Activated gamma-delta T cell treated with anti-CD3 and anti-CD28 coated beads, Interleukin-2, amount 50 U/mL, for 16 hours (primary cell): ENCODE data around the gene CYP21A2.
"Not testable (repeated sequence)": the region's sequence is repeated elsewhere in the genome, so short reads cannot be mapped to it uniquely, and the experiment has no call there.

Source experiments
- DNase-seq: peaks from one replicate; pipeline ENCODE4 v3.0.0-alpha.2; 2020; ENCODE audit warnings: low read depth

The CYP21A2 gene

DNA sequence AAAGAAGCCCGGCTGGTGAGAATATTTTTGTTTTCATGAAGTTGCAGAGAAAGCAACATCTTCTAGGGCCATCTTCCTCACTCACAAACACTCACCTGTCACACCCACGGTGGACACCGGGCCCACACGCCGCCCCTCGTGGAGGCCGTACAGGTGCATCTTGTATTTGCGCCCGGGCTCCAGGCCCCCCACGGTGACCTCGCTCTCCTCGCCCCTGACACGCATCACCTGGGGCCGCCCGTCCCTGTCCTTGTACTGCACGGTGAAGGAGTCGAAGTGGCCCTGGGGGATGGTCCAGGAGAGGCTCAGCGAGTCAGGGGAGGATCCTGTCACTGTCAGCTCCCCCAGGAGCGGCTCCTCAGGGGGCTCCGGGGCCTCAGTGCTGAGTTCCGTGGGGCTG lies 17.5 kb downstream of the CYP21A2 start:
- not testable (repeated sequence) for DNase-seq

DNA sequence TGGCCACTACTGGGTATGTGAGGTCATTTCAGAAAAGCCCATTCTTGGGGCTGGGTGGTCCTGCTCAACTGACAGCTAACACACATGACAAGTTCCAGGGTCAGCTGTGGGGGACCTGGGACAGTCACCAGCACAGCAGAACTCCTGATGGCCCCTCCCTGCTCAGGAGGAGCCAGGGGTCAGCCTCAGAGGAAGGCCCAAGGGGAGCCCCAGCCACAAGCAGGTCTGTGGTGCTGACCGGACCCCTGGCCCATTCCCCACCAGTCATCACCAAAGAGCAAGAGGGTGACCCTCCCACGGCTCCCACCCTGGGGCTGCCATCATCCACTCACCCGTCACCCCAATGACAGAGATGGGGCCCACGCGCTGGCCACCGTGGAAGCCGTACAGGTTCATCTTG lies 18.0 kb downstream of the CYP21A2 start:
- no peak for DNase-seq

DNA sequence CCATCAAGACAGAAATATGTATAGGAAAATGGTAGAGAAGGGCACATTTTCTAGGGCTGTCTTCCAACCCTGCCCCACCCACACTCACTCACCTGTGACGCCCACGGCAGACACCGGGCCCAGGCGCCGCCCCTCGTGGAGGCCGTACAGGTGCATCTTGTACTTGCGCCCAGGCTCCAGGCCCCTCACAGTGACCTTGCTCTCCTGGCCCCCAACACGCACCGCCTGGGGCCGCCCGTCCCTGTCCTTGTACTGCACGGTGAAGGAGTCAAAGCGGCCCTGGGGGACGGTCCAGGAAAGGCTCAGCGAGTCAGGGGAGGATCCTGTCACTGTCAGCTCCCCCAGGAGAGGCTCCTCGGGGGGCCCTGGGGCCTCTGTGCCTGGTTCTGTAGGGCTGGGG lies 19.8 kb downstream of the CYP21A2 start:
- DNase-seq: no peak

DNA sequence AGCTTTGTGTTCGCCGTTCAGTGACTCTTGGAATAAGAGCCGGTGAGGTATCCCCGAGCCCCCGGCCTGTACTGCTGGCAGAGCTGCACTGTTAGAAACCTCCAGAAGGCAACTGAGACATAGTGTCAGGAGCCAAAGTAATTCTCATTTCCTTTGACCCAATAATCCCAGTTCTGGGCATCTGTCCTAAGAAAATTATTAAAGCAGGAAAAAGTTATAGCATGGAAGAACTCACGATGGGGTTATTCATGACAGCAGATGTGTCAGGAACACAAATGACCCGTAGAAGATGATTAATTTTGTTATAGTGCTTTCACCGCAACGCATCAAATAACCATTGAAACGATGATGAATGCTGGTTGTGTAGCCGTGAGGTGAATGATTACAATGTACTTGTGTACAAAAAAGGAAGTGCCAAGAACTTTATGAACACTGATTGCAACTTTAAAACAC lies 20.3 kb downstream of the CYP21A2 start:
- no peak for DNase-seq

DNA sequence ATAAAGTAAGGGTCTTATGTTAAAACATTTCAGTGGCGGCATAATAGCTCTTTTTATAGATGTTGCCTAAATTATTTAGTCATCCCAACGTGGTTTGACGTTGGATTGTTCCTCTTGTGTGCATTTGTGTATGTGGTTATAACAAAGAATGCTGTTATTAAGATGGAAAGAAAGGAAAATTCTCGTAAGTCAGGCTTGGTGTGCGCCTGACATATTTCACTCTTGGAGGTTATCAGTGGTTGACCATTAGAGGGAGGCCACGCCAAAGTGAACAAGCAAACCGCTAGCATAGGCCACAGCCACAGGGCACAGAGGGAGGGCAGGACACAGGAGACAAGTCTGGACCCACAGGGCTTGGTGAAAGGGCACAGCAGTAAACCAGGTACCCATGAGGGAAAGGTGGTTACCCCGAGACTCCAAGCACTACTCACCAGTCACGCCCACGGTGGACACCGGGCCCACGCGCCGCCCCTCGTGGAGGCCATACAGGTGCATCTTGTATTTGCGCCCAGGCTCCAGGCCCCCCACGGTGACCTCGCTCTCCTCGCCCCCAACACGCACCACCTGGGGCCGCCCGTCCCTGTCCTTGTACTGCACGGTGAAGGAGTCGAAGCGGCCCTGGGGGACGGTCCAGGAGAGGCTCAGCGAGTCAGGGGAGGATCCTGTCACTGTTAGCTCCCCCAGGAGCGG lies 22.9 kb downstream of the CYP21A2 start:
- DNase-seq: no peak

DNA sequence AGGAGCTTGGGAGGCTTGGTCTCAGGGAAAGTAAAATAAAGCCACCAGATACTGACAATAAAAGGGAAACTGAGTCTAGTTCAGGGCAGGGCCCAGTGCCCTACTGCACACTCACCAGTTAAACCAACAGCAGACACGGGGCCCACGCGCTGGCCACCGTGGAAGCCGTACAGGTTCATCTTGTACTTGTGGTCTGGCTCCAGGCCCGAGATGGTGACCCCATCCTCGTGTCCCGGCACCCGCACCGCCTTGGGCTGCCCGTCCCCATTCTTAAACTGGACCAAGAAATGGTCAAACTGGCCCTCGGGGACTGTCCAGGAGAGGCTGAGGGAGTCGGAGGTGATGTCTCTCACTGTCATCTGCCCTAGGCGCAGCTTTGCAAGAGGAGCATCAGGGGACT lies 26.5 kb downstream of the CYP21A2 start:
- no peak for DNase-seq

DNA sequence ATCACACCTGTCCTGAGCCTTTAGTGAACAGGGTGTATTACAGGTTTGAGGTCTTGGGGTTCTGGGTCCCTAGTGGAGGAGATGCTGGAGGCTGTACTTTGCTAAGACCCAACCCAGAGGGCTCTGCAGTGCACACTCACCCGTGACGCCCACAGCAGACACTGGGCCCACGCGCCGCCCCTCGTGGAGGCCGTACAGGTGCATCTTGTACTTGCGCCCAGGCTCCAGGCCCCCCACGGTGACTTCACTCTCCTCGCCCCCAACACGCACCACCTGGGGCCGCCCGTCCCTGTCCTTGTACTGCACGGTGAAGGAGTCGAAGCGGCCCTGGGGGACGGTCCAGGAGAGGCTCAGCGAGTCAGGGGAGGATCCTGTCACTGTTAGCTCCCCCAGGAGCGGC lies 29.3 kb downstream of the CYP21A2 start:
- DNase-seq: not testable (repeated sequence)

DNA sequence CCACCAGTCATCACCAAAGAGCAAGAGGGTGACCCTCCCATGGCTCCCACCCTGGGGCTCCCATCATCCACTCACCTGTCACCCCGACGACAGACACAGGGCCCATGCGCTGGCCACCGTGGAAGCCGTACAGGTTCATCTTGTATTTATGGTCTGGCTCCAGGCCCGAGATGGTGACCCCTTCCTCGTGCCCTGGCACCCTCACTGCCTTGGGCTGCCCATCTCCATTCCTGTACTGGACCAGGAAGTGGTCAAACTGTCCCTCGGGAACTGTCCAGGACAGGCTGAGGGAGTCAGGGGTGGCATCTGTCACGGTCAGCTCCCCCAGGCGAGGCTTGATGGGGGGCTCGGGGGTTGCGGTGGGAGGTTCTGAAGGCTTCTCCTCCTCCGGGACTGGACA lies 30.1 kb downstream of the CYP21A2 start:
- not testable (repeated sequence) for DNase-seq

DNA sequence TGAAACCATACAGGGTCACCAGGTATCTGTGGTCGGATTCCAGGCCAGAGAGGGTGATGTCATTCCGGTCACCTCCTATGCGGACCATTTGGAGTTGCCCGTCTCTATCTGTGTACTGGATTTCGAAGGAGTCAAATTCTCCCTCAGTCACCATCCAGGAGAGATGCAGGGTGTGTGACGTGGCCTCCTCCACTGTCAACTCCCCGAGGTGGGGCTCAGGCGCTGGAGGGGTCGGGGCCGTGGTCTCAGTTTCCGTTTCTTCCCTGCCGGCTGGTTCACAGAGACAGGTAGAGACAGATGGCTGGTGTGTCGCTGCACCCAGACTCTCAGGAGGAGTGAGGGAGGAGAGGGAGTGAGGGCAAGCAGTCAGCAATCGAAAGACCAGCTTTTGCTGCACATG lies 30.7 kb downstream of the CYP21A2 start:
- DNase-seq: no peak

DNA sequence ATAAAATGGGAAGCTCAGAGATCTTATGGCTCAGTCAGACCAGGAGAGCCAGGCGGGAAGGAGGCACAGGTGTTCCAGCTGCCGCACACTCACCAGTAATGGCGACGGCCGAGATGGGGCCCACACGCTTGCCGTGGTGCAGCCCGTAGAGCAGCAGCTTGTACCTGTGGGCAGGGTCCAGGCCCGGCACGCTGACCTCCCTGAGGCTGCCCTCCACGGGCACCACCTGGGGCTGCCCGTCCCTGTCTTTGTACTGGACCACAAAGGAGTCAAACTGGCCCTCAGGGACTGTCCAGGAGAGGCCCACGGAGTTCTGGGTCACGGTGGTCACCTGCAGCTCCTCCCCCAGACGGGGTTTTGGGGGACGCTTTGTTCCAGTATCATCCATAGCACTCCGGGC lies 31.2 kb downstream of the CYP21A2 start:
- no peak for DNase-seq

DNA sequence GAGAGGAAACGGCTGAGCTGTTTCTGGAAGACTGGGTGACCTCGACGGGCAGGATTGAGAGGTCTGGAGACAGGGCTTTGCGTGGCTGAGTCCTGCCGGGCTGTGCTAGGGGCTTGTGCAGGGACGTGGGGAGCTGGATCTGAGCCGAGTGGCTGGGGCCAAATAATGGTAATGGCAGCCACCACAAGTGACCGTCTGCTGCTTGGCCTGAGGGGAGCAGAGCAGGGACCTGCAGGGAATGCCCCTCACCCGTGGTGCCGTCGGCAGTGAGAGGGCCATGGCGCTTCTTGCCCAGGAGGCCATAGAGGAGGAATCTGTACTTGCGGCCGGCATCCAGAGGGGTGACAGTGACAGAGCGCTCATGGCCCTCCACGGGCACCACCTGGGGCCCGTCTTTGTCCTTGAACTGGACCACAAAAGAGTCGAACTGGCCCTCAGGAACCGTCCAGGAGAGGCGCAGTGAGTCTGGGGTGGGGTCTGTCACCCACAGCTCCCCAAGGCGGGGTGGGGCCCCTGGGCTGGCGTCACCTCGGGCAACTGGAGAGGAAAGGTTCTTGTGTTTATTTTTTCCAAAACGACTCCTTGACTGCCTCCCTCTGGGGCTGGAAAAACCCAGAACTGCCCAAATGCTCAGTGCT lies 31.8 kb downstream of the CYP21A2 start:
- DNase-seq: no peak

DNA sequence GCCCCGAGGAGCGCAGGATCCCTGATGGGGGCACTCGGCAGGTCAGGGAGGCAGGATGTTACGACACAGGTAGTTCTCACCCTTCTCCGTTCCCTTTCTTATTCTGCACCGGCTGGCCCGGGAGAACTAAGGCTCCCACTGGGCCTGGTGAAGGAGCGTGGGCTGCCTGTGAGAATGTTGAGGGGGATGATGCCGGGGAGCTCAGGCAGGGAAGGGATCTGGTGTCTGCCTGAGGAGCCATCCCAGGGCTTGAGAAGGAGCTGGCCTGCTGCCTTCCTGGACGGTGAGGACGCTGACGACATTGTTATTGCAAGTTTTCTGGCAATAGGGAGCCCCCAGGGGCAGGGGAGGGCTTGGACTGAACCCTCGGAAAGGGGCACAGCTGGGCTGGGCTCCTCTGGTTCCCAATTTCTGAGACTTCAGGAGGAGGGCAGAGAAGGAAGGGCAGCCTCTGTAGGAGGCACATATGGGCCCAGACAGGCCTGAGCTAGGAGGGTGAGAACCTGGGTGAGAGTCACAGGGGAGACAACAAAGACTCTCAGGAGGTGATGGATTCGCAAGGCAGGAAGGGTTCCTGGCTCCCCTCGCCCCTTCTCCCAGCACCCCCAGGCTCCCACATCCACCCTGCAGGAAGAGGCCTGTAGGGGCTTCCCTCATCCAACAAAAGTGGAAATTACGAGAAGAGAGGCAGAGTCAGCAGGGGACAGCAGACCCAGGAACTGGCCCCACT lies 32.8 kb downstream of the CYP21A2 start:
- no peak for DNase-seq

DNA sequence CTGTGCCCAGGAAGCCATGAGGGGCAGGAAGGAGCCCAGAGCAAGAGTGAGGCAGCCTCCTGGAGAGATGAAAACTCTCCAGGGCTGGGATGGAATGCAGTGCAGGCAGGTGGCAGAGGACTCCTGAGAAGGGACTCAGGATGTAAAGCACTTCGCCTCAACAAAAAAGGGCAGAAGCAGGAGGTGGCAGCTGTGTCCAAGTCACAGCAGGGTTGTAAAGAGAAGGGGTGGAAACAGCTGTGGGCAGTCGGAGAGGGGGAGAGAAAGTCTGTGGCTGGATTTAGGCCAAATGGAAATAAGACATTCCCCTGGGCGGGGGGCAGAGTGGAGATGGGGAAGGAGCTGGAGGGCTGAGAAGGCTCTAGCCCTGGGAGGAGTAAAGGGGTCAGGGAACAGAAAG lies 34.9 kb downstream of the CYP21A2 start:
- DNase-seq: no peak

DNA sequence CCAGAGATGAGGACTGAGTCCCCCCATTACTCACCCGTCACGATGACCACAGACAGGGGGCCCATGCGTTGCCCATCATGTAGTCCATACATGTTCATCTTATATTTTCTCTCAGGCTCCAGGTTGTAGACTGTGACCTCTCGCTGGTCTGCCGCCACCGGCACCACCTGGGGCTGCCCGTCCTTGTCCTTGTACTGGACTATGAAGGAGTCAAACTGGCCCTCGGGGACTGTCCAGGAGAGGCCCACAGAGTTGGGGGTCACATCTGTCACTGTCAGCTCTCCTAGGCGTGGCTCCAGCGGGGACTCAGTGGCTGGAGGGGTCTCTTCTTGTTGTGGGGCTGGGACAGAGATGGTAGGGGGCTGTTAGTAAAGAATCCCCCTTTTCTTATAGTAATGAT lies 35.4 kb downstream of the CYP21A2 start:
- DNase-seq: no peak

DNA sequence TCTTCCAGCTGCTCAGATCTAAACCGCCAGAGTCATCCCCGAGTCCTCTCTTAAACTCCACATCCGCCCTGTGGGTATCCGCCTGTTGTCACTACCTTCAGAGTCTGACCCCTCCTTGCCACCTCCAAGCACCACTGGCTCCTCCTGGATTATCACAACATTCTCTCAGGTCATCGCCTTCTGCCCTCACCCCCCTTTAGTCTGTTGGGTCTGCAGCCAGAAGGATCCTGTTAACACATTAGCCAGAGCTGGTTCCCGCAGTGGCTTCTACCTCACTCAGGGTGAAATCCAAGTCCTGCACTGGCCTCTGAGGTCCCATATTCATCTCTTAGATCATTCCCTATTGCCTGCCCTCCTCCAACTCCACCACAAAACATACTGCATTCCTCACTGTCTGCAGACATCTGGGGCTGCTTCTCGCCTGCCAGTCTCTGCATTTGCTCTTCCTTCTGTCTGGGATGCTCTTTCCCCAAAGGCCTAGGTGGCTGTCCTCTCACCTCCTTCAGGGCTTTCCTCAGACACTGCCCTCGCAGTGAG lies 36.8 kb downstream of the CYP21A2 start:
- DNase-seq: no peak

DNA sequence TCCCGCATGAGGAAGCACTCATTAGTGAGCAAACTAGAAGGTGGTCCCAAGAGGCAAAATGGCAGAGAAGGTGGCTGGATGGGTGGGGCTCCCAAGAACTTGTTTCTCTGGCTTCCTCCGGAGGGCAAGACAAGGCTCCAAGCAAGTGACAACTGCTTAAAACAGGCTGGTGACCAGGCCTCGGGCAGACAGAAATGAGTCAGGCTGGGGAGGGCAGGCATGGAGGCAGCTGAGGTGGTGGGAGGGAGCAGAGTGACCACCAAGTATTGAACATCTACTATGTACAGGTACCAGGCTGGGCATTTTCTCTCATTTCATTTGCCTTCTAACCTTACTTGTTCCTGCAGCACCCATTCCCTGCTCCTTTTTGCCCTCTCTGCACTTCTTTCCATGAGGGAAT lies 37.6 kb downstream of the CYP21A2 start:
- DNase-seq: no peak

DNA sequence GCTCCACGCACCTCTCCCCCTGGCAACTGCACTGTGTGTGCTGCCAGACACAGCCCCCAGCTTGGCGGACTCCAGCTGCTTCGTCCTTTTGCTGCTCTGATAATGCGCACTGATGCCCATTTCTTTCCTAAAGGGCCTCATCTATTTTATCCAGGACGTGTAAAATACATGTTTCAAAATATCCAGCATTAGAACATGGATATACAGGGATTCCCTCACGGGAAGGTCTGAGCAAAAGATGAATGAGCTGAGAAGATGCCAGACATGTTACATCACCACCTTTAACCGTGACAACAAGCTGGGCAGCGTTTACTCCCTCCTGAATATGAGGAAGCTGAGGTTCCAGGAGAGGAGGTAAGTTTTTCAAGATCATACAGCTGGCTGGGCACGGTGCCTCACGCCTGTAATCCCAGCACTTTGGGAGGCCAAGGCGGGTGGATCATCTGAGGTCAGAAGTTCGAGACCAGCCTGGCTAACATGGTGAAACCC lies 38.1 kb downstream of the CYP21A2 start:
- no peak for DNase-seq

DNA sequence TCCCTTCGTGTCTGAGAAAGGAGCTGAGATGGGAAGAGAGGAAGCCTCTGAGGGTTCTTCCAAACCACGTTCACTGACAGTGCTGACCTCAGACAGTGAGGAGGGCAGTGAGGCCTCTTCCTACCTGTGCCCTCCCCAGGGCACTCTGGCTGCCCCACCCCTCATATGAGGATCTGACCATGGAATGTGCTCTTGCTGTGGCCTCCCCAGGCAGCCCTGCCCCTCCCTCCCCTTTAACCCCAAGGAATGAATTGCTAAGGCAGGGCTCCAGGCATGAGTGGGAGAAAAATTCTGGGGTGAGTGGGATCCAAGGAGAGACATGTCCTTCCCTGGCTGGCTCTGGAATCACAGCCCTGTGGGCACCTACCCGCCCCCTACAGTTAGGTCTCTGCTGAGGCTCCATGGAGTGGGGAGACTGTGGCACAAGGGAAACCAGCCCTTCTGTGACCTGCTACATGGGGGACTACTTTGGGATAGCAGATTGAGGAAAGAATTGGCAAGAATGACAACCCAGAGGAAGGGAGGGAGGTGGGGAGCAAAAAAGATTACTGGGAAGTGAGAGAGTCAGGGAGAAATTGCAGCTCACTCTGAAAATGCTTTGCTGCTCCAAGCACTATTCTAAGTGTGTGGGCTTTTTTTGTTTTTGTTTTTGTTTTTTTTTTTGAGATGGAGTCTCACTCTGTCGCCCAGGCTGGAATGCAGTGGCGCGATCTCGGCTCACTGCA lies 41.5 kb downstream of the CYP21A2 start:
- no peak for DNase-seq

DNA sequence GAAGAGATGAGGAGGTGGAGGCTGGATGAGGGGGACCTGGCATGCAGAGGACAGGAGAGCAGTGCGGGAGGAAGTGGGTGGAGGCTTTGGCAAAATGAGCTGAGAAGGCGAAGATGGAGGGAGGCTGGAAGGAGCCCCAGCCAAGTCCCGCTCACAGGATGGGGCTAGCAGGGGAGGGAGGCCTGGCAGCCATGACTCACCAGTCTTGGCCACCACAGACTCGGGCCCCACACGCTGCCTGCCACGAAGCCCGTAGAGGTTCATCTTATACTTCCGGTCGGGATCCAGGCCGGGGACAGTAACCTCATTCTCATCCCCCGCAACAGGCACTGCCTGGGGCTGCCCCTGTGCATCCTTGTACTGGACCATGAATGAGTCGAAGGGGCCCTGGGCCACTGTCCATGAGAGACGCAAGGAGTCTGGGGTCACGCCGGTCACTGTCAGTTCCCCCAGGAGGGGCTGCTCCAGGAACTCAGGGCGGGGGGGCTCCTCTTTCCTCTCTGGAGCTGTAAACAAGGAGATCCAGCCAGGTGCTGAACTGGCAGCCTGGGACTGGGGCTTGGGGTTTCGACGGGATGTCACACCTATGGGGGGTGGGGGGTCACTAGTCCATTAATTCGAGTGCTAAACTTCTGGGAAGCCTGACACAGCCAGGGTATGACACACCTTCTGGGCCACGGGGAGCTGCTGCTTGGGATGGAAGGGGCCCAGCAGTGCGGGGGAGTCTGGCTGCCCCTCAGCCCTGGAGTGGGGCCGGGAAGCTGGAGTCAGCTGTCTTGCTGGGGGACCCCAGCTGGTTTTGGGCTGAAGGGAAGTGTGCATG lies 43.2 kb downstream of the CYP21A2 start:
- no peak for DNase-seq

DNA sequence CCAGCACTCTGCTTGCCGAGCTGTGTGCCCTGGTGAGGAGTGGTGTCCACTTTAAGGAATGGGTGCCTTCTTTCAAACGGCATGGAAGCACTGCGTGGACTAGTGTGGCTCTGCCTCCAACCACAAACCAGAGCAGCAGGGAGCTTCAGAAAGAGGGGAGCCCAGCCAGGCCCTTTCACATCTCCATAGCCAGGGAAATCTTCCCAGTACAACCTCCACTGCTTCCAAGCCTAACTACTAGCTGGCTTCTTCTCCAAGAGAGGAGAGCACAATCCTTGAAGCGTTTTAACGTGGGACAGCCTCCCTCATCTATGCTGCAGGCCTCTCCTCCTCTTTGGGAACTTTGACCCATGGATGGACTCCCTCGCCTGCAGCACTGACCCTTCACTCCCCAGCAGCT lies 44.3 kb downstream of the CYP21A2 start:
- no peak for DNase-seq

DNA sequence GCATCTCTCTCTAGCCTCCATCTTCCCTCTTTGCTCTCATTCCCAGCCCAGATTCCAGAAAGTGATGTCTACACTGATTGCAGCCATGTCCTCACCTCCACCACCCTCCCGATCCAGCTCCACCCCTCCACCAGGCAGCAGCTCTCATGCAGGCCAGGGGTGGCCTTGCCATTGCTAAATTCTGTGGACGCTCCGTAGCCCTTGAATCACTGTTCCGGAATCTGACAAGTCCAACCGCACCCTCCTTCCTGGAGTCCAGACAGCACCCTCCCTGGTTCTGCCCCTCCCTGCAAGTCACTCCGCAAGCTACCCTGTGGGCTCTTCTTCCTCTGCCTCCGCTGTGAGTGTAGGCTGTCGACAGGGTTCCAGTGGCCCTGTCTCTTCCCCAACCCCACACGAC lies 44.7 kb downstream of the CYP21A2 start:
- no peak for DNase-seq
